HG02623 (cell line): ENCODE data around the gene ARHGEF26.

ENCODE experiments used
- ATAC-seq: cut with Tn5 transposase; IDR thresholded peaks from one replicate; pipeline ENCODE4 v1.9.1; 2021; ENCODE audit warnings: moderate library complexity; ENCODE audit not compliant: unreplicated experiment

Gene ARHGEF26

DNA sequence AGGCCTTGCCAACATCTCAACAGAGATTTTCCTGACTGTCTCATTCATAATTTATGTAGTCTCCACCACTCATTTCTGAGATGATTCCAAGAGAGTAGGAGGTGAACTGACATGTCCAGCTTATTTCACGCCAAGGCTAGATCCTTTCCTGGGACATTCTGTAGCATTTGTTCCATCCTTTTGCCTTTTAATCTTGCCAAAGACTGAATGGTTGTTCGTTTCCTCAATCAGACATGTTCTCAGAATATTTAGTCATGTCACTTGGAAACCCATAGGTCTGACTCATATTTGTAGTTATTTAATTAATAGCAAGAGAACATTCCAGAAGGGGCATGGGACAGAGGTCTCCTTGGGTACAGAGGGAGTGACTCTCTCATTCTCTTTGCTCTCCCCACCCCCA, 122.2 kb downstream of the ARHGEF26 start:
- no peak for ATAC-seq

DNA sequence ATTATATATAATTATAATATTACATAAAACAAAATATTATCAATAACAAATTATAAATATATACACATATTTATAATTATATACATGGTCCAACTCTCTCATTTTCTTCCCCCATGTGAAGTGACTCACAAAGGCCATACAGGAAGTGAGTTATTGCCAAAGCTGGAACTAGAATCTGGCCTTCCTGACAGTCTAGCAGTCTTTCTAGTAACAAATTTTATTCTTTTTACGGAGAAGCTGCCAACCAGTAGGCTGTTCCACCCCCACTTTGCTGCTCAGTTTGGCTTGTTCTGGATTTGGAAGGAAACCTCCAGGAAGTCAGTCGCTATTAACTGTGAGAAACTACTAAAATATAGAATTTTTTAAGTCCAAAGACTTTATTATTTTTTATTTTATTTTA, 123.5 kb downstream of the ARHGEF26 start:
- ATAC-seq = no peak

DNA sequence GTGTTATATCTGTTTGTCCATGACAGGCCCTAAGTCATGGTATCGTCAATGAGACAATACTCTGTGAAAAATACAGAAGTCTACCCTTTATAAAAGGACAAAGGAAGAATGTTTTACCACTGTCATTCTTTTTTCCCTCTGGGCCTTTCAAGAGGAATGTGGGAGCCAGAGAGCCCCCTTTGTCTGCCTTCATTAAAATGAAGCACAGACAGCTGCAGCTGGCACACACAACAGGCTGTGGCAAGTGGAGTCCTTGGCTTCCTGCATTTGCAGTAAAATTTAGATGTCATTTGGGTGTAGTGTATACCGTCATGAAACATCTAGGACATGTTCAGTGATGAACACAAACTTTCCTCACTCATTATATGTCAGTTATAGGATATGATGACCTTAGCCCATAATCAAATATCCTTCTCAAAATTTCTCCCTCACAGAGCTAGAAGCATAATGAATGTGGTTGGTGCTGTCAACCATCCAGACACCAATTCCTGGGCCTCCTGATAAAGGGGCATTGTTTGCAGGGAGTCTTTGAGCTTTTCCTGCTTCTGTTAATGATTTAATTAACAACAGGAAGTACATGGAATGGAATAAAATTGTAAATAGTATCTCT, 126.7 kb downstream of the ARHGEF26 start:
- ATAC-seq = no peak

DNA sequence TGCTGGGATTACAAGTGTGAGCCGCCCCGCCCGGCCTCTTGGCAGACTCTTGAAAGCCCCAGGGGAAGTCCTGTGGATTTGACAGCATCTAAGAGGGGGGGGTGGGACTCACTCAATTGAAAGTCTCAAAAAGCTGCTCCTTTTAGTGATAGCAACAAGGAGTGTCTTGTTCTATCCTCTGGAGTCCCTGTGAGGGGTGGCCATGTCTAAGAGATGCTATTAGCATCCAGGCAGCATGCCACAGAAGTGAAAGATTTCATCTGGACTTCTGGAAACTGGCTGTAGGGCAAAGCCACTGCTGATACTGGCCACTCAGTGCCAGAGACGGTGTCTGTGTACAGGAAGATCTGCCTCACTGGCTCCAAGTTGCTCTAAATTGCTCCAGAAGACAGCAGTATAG, 129.1 kb downstream of the ARHGEF26 start:
- ATAC-seq = no peak

DNA sequence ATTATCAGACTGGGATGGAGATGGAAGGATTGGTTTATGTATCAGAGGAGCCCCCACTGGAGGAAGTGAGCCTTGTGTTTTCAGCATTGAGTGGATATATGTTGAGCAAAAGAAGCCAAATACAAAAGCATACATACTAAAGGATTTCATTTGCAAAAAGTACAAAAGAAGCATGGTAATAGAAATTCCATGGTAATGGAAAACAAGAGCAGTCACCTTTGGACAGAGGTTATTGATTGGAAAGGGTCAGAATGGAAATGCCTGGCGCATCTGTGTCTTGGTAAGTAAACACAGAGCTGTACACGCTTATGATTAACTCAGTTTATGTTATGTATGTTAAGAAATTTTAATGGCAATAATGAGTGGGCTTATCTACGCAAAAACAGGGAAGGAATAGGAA, 130.4 kb downstream of the ARHGEF26 start:
- ATAC-seq = no peak

DNA sequence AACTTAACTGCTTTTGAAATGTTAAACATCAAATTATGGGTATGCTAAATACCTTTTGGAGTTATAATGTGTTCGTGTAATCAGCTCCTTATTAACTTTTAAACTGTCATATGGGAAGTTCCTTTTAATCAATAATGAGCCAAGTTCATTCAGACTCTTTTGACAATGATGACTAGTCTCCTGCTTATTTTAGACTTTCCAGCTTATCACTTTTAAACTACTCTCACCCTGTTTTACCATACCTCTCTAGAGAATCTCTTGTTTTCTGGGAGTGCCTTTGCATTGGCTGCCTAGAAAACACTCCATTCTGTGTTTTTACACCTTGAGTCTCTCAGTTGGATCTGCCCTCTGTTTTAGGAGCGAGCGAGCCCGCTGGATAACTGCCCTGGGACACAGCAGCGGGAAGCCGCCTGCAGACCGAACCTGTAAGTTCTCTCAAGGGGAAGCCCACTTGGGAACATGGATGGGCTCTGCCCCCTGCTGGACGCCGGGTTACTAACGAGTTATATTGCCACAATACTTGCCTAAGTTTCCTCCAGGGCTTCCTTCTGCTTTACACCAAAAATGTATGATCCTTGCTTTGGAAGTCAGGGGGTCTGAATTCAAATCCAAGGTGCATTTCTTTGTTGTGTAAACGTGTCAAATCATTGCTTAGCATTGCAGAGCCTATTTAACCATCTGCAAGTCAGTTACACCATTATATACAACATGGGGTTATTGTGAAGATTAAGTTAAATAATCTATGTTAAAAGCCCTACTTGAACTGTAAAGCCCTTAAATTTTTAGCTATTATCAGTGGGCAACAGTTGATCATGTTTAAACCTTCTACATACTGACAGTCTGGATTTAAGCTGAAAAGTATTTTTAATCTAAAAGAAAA, 131.8 kb downstream of the ARHGEF26 start:
- peak; percentile 90 for ATAC-seq

DNA sequence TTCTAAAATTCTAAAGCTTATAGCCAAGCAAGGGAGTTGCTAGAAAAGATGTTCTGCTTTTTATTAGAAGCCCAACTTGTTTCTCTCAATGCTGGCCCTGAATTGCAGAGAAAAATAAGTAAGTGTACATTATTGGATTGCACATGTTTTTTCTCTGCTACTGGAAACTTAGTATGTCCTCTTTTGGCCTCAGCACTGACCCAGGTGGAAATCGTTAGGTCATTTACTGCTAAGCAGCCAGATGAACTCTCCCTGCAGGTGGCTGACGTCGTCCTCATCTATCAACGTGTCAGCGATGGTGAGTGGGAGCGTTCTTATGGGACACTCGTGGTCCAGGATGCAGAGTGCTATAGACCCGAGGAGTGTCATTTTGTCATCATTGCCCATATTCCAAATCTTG, 133.3 kb downstream of the ARHGEF26 start:
- no peak for ATAC-seq

DNA sequence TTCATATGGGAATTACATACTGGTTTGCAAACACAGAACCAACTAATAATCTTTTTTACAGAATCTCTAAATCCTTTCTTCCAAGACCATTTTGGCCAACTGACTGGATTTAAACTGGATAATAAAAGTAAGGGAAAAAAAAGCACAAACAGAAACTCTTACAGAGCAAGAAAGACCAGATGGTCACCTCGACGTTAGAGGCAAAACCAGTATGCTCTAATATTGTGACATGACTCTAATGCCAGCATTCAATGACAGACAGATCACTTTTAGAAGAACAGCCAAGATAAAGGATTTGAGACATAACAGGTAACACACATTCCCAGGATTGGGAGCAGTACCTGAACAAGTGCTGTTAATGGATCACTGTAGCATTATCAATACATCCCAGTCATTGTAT, 152.2 kb downstream of the ARHGEF26 start:
- ATAC-seq = no peak

DNA sequence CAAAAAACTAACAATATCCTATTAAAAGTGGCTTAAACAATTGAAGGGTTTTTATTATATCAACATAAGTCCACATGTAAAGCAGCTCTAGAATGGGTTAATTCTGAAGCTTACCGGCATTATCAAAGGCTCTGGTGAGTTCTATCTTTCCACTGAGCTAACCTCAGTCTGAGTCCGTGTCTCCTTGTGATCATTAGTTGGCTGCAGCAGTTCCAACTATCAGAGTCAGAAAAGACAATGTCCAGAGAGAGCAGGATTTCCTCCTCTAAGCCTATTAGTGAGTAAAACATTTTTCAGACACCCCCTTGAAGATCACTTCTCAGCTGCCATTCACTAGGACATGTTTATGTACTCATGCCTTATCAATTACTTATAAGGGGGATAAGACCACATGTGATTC, 153.2 kb downstream of the ARHGEF26 start:
- no peak for ATAC-seq

DNA sequence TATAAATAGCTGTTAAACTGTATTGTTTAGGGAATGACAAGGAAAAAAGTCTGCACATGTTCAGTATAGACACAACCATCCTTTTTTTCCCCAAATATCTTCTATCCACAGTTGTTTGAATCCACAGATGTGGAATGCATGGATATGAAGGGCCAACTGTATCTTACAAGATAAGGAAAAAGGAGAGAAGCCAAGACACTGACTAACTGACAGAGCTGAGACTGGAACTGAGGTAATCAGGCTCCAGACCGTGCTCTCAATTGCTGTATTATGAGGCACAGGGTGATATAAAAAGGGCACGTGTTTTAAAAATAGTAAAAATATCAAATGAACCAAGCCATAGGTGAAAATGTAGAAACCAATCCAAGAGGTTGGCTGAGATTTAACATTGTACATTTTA, 154.1 kb downstream of the ARHGEF26 start:
- ATAC-seq = no peak

DNA sequence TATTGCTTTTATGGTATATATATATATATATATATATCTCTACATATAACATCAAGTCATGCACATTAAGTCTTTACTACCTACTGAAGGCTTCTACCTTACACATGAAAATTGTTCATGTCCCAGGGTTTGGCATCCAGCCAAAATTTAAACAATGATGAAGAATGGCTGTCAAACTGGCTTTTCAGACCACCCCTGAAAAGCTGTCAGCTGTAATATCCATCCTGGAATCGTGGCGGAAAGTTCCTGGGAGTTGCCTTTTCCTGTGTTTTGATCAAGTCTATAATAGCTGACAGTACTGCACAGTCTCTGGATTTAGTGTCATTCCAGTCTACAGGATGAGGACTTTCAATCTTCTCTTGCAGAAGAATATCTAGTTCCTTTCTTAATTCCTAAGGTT, 154.8 kb downstream of the ARHGEF26 start:
- ATAC-seq = no peak

DNA sequence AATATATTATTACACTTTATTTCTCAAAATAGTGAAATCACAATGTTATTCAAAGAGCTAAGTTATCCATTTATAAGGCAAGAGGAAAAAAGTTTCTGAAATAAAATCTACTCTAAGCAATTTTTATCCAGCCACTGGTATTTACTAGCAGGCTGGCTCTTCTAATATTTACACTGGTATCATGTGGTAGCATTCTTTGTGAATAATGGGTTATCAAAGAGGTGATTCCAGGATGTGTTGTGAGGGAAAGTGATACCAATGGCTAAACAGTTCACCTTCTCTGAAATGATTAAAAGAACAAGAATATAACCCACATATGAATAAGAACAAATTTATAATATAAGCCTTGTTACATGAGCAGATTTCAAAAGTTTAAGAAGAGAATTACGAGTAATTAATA, 159.0 kb downstream of the ARHGEF26 start:
- ATAC-seq = no peak

DNA sequence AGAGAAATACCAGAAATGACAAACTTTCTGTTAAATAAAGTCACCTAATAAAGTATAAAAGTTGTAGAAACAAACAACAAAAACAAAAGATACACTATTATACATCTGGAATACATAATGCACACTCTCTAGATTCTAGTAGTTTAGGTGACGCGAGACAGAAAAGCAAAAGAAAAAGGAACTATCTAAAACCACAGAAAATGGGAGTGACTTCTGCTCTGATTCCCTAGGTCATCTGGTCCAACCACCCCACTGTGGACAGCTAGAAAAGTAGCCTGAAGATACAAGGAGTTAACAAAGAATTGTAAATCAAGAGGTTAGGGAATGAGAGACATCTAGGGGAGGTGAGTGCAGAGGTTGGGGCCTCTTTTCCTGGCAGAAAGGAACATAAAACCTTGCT, 164.0 kb downstream of the ARHGEF26 start:
- no peak for ATAC-seq

DNA sequence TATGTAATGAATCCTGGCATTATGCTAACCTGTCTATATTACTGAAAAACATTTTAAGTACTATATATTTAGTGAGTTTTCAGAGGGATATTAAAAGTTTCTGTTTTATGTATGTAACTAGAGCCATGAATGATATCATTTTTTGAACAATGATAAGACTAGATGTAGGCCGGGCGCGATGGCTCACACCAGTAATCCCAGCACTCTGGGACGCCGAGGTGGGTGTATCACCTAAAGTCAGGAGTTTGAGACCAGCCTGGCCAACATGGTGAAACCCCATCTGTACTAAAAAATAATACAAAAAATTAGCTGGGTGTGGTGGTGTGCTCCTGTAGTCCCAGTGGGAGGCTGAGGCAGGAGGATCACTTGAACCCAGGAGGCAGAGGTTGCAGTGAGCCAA, 169.0 kb downstream of the ARHGEF26 start:
- no peak for ATAC-seq

DNA sequence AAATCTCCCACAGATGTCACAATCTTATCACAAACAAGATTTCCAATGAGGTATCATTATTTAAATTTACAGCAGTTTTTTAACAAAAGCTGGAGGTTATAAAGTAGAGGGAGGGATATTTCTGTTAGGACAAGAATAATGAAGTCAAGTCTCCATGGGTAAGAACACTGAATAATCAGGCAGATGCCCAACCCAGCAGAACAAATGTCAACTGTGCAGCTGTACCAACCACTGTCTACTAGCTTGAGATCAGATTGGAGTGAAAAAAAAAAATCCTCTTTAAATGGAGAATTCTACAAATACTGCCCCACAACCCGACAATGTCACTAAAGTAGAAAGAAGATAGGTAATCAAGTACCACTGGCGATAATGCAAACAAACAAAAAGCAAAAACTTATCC, 172.8 kb downstream of the ARHGEF26 start:
- ATAC-seq = no peak

DNA sequence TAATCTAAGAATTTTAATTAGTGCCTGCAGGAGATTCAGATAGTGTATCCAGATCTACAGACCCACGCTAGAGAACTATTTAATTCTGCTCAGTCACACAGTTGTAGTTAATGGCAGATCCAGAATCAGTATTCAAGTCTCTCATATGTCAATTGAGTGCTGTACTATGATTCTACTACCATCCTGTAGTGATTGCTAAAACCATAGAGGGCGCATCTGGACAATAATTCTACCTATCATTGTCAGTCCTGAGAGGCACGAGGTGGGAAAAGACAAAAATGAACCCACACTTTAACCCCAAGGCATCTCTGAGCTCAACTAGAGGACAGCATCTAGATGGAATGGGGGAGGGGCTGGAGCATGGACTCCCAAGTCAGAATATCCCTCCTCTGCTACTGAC, 180.4 kb downstream of the ARHGEF26 start:
- ATAC-seq = no peak

DNA sequence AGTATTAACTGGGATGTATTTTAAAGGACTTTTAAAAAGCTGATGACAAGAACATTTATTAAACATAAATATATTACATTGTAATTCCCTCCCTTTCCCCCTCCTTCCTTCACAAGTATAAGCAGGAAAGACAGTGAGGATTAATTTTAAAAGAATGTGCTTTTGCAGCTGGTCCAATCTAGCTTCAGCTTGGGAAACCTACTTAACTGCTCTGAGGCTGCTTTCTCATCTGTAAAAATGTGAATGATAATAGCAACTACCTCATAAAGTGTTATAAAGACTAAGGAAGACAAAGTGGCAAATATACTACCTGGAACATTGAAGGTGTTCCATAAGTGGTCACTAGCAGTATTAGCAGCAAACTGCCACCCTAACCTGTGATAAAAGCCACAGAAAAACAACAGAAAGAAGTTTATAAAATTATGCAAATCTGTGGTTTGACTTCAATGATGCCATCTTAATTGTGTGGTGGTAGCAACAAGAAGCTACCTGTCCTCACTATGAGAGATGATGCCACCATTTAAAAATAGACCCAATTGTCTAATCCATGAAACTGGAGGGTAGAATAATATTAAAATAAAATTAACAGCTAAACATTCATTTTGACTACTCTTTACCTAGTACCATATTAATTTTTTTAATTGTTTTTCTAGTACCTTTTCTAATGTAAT, 183.1 kb downstream of the ARHGEF26 start:
- no peak for ATAC-seq

DNA sequence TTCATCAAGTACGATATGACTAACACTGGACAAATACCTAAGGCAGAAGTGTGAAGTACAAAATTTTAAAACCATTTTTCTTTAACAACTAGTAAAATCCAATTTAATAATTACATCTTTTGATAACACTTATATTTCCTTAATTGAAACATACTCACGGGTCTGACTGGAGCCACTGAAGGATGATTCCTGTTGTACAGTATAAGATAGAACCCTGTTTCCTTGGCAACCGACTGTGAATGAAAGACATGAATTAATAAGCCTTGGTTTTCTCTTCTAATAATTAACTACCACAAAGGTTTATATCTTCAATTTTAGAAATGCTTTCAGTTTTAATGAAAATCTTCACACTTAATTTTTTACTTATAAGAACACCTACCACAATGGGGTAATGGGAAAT, 183.7 kb downstream of the ARHGEF26 start:
- ATAC-seq = no peak

DNA sequence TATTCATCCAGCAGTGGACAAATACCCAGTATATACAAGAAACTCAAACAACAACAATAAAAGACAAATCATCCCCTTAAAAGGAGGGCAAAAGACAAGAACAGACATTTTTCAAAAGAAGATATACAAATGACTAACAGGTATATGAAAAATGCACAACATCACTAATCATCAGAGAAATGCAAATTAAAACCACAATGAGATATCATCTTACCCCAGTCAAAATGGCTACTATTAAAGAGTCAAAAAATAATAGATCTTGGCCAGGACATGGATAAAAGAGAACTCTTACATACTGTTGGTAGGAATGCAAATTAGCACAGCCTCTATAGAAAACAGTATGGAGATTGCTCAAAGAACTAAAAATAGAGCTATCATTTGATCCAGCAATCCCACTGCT, 186.2 kb downstream of the ARHGEF26 start:
- ATAC-seq = no peak
